Effector CD8-positive, alpha-beta T cell (primary cell): ENCODE measurements around the gene ITSN2.

ENCODE experiments used
- DNase-seq: peaks from one replicate; lab custom pipeline; 2025; lab: John Stamatoyannopoulos, UW

ITSN2 gene

DNA sequence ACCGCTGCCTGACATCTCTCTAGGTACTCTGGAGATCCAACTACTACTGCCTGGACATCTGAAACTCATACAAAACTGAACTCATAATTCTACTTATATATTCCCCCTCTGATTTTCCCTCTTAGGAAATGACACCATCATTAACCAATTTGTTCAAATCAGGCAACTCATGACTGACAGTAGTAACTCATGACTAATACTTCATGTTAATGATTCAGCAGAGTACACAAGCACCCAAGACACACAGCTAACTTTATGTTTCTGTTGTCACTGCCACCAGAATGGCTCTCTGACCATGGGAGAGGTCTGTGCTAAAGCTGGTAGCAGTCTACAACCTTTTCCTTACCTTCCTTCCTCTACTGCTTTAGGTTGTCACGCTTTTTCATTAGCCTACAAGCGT, 91.1 kb downstream of the ITSN2 start:
- DNase-seq = no peak

DNA sequence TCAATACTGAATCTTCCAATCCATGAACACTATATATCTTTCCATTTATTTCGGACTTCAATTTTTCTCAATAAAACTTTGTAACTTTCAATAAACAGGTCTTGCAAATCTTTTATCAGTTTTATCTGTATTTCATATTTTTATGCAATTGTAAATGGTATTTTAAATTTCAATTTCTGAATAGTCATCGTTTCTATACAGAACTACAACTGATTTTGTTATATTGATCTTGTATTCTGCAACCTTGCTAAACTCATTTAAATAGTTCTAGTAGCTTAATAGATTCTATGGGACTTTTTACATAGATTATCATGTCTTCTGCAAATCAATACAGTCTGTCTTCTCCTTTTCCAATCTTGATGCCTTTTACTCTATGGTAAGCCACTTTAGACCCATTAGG, 95.1 kb downstream of the ITSN2 start:
- DNase-seq = no peak

DNA sequence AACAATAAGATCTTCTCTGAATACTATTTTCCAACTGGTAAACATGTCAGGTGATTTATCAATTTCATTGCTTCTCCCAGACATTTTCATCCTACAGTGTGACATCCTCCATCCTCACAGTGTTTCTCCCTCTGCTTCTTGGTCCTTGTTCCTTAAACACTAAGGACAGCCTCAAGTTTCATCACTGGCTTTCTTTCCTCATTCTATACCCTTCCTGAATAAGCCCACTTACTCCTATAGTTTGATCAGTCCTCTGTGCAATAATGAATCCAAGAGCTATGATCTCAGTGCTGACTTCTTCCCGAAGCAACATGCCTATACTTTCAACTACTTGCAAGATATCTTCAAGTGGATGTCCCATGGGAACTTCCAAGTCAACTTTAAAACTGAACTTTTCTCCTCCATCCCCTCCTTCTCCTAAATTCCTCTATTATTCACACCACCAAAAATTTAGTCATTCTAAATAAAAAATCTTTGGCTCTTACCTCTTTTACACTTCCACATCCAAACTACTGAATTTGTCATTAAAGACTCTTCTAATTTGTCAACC, 97.8 kb downstream of the ITSN2 start:
- no peak for DNase-seq

DNA sequence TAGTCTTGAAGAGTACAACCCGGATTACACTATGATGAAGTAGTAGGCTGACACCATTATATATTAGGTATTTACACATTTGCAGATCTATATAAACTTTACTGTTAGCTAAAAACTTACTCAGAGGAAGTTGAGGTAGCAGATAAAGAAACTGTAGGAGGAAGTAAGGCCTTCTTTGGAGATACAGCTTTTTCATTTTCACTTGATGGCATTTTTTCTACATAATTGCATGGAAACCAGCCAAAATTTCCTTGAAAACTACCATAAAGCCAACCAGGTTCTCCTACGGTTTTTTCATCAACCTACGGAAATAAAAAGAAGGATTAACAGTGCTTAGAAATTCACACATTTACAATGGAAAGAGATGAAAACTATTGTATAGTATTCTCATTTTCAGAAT, 98.9 kb downstream of the ITSN2 start:
- no peak for DNase-seq

DNA sequence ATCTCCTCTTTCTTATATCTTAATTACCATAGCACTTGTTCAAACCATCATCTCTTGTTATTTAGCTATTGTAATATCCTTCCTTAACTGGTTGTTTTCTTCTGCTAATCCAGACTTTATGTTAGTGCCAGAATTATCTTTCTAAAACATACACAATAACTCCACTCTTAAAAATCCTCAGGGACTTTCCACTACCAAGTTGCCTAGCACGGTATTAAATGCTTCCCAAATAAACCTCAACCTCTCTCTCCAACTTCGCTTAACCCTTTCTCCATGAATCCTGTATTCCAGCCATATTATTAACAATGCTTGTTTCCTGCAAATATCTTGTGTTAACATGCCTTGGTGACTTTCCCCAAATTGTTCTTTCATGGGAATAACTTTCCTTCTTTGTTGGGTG, 101.0 kb downstream of the ITSN2 start:
- DNase-seq = no peak

DNA sequence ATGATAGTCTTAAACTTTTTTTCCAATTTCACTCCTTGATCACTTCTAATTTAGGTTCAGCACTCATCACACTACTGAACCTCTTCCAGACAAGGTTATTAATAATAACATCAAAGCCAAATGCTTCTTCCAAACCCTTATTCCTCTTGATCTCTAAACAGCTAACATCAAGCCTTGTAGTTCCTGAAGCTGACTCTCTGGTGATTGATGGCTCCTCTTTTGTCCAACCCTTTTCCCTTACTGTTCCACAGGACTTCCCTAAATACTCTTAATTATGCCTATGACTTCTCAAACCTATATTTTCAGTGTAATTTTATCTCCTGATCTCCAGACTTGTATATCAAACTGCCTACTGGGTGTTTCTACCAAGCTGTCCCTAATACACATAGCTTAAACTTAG, 101.6 kb downstream of the ITSN2 start:
- no peak for DNase-seq

DNA sequence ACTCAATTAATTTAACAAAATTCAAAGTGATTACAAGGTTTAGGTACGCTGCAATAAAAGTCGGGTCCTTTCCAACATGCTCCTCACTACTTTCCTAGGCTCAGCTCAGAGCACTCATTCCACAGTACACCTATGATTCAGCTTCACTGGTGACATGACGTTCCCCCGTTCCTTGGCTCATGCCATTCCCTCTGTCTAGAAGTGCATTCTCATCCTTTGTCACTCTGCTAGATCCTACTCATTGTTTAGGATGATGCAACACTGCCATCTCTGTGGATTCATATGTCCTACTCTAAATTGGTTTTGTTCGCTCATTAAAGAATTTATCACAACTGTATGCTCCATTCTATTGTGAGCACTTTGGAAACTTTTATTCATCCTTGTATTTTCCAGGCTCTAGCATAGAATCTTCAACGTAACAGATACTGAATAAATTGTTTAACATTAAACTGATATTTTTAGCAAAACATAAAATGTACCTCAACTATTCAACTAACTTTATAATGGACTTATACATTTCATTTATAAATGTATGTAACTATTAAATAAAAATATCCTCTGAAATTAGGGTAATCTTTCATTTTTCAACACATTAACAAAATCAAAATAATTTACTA, 106.9 kb downstream of the ITSN2 start:
- no peak for DNase-seq

DNA sequence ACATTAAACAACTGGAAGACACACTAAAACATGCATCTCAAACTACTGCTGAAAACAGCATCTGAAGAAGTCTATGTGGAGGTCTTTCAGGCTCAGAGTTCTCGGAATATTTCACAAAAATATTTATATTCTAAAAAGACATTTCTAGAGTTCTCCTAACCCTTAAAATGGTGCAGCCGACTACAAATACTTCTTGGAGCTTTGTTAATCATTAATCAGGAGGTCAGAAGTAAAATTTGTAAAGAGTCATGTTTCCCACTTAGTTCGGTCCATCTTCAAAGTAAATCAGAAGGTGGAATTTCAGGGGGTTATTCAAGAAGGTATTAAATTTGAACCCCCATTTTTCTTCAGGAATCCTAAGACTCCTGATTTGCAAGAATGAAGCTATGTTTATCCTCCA, 112.7 kb downstream of the ITSN2 start:
- DNase-seq = no peak

DNA sequence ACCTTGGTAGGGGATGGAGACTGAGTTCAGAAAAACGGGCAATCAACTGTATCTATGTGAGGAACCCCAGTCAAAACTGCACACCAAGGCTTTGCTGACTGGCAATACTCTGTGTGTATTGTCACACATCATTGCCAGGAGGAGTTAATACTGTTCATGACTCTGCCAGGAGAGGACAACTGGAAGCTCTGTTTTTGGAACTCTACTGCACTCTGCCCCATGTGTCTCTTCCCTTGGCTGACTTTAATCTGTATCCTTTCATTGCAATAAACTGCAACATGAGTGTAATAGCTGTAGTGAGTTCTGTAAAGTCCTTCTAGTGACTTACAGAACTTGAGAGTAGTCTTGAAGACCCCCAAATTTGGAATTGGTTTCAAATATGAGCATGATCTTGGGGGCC, 113.2 kb downstream of the ITSN2 start:
- no peak for DNase-seq

DNA sequence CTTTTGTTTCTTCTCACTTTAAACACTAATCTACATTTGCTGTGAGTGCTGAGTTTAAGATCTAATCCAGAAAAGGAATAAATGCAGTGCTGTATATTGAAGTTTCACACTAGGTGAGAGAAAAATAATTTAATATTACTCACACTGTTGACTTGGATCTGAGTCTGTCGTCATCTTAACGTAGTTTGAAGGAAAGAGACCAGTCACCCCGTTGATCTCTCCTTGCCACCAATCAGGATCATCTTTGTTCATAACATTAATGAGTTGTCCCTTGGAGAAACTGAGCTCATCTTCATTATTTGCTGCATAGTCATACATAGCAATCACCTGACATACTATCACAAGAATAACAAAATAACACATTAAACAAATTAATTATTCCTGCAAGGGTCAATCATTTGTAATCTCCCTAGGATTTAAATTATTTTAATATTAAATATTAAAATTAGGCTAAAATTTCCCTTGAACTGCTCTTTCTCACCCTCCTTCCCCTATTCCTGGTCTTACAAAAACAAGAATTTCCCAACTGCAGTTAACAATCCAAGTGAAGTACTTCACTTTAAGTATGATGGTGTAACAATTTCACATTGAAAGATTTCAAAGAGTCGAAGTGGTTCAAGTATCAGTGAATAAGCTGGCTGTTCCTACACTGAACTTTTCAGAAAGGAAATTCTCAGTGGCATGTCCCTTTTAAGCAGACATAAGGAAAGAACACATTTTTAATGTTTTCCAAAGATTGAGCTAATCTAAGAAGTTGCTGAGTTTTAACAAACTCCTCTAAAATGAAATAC, 114.2 kb downstream of the ITSN2 start:
- no peak for DNase-seq

DNA sequence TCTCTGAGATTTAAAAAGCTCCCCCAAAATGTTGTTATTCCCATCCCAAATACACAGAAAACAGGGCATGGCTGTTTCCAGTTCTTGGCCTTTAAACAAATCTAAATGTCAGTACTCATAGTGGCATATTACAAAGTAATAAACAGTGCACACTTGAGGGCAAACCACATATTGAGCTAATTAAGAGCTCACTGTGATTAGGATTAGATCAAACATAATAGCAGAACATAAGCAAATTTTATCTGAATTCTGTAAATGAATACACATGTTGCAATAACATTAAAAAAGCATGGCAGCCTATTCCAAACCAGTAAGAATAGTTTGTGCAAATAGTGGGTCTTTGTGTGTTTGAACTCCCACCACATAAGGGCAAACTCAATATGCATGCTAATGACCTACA, 118.8 kb downstream of the ITSN2 start:
- DNase-seq = no peak

DNA sequence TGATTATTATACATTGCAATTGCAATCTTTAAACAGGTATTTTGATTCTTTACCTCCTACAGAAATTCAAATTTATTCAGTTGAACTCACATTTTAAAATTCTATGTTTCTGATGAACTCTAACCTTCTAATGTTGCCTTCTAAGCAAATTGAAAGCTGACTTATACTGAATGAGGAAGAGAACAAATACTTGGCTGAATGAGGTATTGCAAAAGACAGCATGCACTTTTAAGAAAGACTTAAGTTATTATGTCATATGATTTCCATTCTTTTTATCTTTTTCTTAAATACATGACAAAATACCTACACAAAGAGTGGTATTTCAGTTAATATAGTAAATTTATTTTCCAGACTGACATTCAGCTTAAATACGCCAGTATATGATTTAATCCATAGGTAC, 120.8 kb downstream of the ITSN2 start:
- DNase-seq = no peak

DNA sequence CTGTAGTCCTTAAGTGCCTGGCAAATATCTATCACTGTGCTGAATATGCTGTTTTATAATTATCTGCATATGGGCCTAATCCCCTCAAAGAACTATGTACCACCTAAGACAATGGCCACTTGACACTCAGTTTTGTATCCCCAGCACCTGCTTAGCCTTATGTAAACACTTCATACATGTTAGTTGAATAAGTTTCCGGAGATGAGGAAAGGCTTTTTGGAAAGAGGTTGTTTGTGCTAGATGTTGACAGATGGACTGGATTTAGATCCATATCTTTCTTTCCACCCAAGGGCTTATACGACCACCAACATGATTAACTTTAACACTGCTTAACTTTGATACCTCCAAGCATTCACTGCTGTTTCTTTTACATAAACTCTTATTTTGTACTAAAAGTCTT, 122.2 kb downstream of the ITSN2 start:
- no peak for DNase-seq

DNA sequence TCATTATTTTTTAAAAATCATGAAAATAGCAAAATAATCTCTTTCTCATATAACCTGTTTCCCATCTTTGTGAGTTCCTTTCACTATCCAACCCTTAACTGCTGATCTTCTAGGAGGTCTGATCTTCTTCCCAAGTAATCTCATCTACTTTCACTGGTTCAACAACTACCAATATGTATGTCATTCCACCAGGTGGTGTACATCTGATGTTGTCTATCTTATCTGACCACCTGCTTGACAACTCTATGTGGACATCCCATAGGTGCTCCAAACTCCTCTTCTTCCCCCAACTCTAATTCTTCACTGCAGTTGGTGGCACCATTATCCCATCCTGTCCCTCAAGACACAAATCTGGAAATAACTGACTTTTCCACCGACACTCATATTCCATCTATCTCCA, 123.0 kb downstream of the ITSN2 start:
- DNase-seq = no peak

DNA sequence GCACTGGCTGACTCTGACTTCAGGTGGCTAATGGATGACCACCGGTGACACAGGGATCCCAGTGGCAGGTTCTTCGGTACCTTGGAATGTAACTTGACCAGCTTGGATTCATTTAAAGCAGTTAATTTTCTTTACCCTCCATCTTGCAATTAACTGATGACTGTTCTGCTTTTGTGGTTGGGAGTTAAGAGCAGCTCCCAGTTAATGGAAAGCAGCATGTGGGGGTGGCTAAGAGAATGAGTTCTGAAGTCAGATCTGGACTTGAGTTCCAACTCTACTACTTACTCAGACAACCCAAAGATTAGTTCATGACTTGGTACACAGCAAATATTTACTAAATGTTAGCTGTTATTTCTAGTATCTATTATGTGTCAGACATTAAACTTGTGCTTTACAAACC, 127.0 kb downstream of the ITSN2 start:
- no peak for DNase-seq

DNA sequence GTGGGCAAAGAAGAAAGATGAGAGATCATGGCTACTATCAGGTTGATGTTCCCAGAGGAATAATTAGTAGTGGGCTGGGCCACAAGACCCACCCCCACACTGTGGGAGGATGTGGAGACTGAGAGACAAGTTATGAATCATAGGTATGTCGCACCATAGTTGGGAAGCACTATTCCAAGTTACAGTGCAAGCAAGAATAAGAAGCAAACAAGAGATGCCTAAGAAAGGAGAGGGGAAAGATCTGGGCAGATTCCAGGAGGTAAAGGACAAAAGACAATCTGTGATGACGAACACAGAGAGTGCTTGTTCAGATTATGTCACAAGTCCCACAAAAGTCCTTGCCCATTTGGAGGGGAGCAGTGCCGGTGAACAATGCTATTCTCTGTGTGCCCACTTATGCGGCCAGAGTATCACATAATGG, 128.9 kb downstream of the ITSN2 start:
- no peak for DNase-seq

DNA sequence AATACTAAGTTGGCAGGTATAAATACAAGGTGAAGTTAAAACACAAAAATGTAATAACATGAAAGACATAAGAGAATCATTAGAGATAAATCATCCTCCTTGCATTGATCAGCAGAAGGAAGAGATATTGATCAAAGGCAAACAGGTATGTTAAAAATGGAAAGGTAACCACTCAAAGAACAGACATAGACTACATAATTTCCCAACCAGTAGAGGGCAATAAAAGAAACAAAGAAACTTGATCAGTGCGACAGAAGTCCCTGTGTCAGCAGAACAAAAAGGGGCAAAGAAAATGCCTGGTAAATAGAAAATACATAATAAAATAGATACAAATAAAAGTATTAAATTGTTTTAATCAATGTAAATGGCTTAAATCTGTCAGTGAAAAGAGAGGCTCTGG, 131.9 kb downstream of the ITSN2 start:
- no peak for DNase-seq

DNA sequence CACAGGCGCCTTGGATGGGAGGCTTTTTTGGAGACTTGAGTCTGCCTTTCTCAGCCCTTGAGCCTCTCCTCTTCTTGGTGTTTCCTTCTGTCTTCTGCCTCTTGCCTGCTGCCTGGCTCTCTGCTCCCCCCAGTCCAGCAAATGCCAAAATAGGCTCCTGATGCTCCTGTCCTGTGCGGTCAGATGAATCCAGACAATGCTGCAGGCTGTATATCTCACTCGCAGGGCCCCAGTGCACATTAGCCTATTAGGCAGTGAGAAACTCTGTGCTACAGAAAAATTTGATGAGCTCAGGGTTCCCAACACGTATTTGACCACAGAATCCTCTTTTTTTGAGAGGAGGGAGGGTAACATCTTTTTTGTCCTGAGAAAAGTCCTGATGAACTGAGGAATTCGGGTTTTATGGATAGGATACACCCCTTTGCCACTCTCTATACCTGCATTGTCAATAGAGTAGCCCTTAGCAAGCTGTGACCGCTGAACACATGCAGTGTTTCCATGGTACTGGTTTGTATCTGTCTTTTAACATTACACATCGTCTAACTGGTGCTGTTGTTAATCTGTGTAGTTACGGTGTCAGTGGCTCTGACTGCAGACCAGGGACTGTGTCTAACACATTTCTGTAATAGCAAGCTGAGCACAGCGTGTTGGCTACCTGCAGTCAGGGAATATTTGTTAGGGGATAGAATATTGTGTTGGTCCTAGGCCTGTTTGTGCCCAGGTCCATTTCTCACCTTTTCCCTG, 134.7 kb downstream of the ITSN2 start:
- DNase-seq = no peak

DNA sequence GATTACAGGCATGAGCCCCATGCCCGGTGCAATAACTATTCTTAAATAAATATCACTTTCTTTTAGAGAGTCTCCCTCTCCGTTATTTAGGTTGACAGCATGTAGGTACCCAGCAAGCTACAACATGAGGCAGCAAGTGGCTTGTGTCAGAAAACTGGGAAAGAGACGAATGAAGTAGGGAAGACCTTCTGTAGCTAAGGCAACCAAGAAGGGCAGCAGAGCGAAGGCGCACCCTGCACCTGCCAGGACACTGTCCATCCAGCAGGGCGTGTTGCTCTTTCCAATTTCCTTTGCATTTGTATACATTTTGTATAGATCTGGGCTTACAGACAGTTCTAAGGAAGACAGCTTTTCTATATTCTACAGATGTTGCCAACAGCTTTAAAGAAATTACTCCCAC, 137.4 kb downstream of the ITSN2 start:
- no peak for DNase-seq

DNA sequence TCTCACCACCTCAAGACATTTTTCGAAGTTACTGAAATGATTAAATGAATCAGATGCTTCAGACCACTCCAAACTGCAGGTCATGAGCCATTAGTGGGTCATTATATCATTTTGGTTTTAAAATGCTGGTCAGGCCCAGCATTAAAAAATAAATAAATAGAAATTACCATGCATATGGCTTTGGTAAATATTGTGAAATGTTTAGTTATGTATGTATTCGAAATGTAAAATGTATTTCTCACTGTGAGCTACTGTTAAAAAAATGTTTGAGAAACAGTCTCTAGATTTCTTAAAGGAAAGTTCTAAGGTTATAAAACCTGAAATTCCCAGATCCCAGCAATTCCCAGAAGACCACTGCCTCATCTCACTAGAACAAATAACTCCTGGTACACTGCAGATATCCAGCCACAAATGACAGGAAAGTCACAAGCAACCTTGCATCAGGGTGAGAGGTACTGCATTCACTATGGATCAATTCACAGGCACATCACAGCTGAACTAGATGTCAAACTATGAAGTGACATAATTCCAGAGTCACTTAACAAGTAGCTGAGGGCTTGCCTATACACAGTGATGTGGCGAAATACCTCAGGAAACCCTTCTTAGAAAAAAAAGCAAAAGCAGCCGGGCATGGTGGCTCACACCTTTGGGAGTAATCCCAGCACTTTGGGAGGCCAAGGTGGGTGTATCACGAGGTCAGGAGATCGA, 138.8 kb downstream of the ITSN2 start:
- DNase-seq = no peak

DNA sequence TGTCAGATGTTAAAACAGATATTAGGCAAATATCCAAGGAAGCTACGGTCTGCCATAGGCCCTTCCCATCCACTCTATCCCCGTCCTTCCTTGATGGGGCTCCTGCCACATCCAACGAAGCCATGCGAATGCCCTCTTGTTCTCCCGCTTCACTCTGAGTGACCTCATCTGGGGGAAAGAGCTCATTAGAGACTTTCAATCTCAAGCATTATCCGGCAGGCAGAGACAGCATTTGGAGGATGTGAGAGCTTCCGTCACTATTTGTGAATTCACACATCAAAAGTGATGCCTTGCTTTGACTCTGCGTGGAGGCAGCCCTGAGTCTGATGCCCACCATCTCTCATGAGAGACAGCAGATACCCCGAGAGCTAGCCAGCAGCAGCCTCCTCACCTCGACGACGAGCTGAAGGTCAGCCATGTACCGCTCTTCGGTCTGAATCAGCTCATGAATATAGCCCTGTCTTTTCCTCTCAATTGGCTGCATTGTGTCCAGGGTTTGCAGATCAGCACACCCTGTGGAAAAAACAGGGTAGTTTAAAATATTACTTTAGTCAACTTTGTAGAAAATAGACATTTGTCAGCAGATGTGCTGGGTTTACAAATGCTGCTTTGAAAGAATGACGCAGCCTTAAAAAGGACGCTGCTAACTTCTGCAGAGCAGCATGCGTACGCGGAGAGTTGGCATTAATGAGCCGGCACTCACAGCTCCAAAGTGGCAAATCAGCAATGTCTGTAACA, 139.6 kb downstream of the ITSN2 start:
- no peak for DNase-seq

DNA sequence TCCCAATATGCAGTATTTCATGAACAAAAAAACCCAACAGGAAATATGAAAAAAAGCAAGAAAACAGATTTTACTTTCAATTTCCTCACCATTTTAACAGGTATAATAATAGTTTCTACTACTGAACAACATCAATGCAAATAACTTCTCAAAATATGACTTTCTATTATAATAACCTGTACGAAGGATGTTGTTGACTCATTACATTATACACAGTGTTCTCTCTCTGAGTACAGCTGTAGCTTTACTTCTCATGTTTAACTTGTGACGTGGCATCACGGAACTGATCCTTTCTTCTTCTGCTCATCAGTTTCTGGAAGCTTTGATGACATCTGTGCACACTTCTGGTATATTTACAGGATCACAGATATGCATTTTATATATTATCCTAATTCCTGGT, 145.5 kb downstream of the ITSN2 start:
- DNase-seq = no peak
